ENCODE data around the gene TBL1X. TPM values are rescaled to one million over a fixed set of nuclear protein-coding genes. Genes with fewer than 3 reads are reported as not detected.
"Not testable (repeated sequence)": the region's sequence is repeated elsewhere in the genome, so short reads cannot be mapped to it uniquely, and the experiment has no call there.

TBL1X gene
- total RNA-seq, 1 donor from 2014 or later, result 15.4 TPM

DNA sequence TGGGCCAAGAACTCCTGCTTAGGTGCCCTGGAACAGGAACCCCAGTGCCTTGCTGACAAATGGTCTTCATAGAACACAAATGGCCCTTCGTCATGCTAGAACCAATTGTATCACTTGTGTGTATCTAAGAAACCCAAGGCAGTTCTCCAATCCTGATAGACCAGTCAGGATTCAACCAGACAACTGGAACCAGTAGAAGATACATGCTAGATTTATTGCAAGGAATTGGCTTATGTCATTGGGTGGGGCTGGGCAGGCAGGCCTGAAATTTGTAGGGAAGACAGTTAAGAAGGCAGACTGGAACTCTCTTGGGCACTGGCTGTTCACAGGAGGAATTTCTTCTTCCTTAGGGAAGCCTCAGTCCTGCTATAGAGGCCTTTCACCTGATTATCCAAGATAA lies 17.0 kb upstream of the TBL1X start:
- Histone ChIP-seq H3K4me1 (peaks cover 0 to 8% of the 10 kb centered on the region in 2 donors), H3K27me3 (no peaks in the 10 kb centered on the region), H3K36me3 (no peaks in the 10 kb centered on the region), H3K9me3 (no peaks in the 10 kb centered on the region), H3K27ac (no peak overlapping the region), H3K4me3 (no peak overlapping the region)
- no peak for TF ChIP-seq CTCF (IDR thresholded peaks at IDR 0.05)
- no peak for DNase-seq (ENCODE audit: low spot score in 2 of 2)
- intact Hi-C loops (cut with DNase I), result no loop called here

DNA sequence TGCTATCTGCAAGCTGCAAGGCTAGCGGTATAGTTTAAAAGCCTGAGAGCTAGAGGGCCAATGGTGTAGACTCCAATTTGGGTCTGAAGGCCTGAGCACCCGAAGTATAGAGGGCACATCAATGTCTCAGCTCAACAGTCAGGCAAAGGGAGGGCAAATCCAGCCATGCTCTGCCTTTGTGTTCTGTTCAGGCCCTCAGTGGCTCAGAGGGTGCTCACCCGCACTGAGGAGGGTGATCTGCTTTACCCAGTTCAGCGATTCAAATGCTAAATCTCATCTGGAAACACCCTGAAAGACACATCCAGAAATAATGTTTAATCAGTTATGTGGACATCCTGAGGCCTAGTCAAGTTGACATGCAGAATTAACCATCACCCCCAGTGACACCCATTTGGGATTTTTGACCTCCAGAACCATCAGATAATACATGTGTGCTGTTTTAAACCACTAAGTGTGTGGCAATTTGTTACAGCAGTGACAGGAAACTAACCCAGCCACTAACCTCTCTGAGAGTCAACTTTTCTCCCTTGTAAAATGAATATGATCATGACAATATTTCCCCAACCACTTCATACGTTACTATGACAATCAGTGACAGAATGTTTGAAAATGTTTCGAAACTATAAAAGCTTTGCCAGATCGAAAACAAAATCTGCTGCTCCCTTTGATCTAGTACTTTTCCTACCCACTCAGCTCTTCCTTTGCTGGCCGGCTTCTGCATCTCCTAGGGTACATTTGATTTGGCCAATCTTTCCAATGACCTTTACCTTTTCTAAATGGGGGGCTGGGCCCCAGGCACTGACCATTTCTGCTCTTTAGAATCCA lies 8.4 kb upstream of the TBL1X start:
- H3K4me3 ChIP-seq, result no peak overlapping the region
- DNase-seq (ENCODE audit: low spot score in 2 of 2), result peak in 1 of 2 donors; percentile 43
- H3K27ac ChIP-seq, result no peak overlapping the region
- H3K27me3 ChIP-seq, result no peaks in the 10 kb centered on the region
- intact Hi-C loops (cut with DNase I), result no loop called here
- no peaks in the 10 kb centered on the region for H3K36me3 ChIP-seq
- no peaks in the 10 kb centered on the region for H3K9me3 ChIP-seq
- TF ChIP-seq CTCF (IDR thresholded peaks at IDR 0.05), result no peak
- no peaks in the 10 kb centered on the region for H3K4me1 ChIP-seq

- DNase-seq (ENCODE audit: low spot score in 2 of 2), result not testable (repeated sequence)
Observed at GRCh38 chrX:9458034-9458433, 6.8 kb upstream of the TBL1X start.

DNA sequence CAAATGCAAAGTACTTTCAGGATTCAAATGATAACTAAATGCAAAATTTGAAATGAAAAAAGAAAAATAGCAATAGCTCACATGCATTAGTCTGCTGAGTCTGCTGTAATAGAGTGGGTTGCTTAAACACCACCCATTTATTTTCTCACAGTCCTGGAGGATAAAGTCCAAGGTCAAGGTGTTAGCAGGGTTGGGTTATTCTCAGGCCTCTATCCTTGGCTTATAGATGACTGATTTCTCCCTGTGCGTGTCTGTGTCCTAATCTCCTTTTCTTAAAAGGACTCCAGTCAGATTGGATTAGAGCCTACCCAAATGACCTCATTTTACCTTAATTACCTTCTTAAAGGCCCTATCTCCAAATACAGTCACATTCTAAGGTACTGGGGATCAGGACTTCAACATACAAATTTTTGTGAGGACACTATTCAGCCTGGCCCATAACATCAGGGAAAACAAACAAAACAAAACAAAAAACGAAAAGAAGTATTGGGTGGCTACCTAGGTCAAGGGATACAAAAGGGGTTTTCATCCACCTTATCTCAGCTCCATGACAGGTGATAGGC lies 6.3 kb upstream of the TBL1X start:
- Histone ChIP-seq H3K4me1 (peaks cover 3 to 5% of the 10 kb centered on the region in 2 donors), H3K36me3 (no peaks in the 10 kb centered on the region), H3K27ac (no peak overlapping the region), H3K4me3 (no peak overlapping the region), H3K9me3 (no peaks in the 10 kb centered on the region), H3K27me3 (no peaks in the 10 kb centered on the region)
- intact Hi-C loops (cut with DNase I), result no loop called here
- DNase-seq (ENCODE audit: low spot score in 2 of 2), result no peak
- no peak for TF ChIP-seq CTCF (IDR thresholded peaks at IDR 0.05)

More at GRCh38 chrX:9458034-9458433, 6.8 kb upstream of the TBL1X start:
- H3K9me3 ChIP-seq; H3K27ac ChIP-seq; H3K36me3 ChIP-seq; H3K27me3 ChIP-seq; H3K4me1 ChIP-seq; H3K4me3 ChIP-seq; intact Hi-C loops (cut with DNase I): not testable (repeated sequence)

DNA sequence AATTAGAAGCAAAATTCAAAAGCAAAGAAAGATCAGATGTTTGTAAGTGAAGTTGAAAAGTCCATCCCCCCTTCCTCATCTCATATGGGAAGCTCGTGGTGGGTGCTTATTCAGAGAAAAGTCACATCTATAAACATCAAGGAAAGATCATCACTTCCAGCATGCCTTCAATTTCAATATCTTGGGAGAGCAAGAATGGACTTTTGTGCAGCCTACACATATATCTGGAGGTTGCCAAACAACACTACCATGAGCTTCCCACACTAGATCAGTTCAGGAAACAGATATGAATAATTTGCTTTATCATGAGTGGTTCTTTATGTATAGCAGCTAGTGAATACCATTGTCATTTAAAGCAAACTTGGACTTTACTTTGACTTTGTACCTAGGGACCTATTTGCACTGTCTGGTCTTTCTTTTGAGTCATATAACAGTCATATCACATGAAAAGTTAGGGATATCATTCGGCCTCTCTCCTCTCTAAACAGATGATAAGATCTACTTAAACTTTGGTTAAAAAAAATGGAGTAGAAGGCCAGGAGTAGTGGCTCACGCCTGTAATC lies 5.6 kb upstream of the TBL1X start:
- no peak for DNase-seq (ENCODE audit: low spot score in 2 of 2)
- Histone ChIP-seq H3K27me3 (no peaks in the 10 kb centered on the region), H3K9me3 (no peaks in the 10 kb centered on the region), H3K4me3 (no peak overlapping the region), H3K27ac (no peak overlapping the region), H3K4me1 (peaks cover 3 to 12% of the 10 kb centered on the region in 2 donors), H3K36me3 (no peaks in the 10 kb centered on the region)
- intact Hi-C loops (cut with DNase I), result no loop called here
- TF ChIP-seq CTCF (IDR thresholded peaks at IDR 0.05), result no peak

- peaks cover 3 to 15% of the 10 kb centered on the region in 2 donors for H3K4me1 ChIP-seq
- H3K4me3 ChIP-seq, result no peak overlapping the region
- TF ChIP-seq CTCF (IDR thresholded peaks at IDR 0.05), result no peak
- H3K36me3 ChIP-seq, result no peaks in the 10 kb centered on the region
- no peak overlapping the region for H3K27ac ChIP-seq
- H3K27me3 ChIP-seq, result no peaks in the 10 kb centered on the region
- H3K9me3 ChIP-seq, result no peaks in the 10 kb centered on the region
- intact Hi-C loops (cut with DNase I), result loop anchor here (10.0 kb wide), 2 partner anchors 104 to 596 kb away; no protein-coding TSS in a partner anchor
- DNase-seq (ENCODE audit: low spot score in 2 of 2), result no peak
Observed at GRCh38 chrX:9461087-9461486, 3.8 kb upstream of the TBL1X start.
